ENCODE results near the gene KCNK17. TPM values are rescaled to one million over a fixed set of nuclear protein-coding genes. Genes with fewer than 3 reads are reported as not detected.

Gene KCNK17
- total RNA-seq, 4 donors from 2014 or later = 0.39 TPM; not detected in 3

GRCh38 chr6:39357998-39358686 is 43.9 kb upstream of the KCNK17 start:
- intact Hi-C loops (cut with DNase I; ENCODE audit: low total_unique reads) = no loop called here
- no peak overlapping the region for H3K4me3 ChIP-seq (ENCODE audit: low read depth, poor library complexity, severe bottlenecking)
- TF ChIP-seq POLR2A (IDR thresholded peaks at IDR 0.05) (no peak), CTCF (IDR thresholded peaks at IDR 0.05) (no peak)
- DNase-seq (ENCODE audit: low spot score in 2 of 2) = peak in 1 of 2 donors; percentile 48
- 70% methylated on average over 7 of the region's 7 CpGs for WGBS, 2 donors

GRCh38 chr6:39353698-39354315 is 39.6 kb upstream of the KCNK17 start:
- TF ChIP-seq POLR2A (IDR thresholded peaks at IDR 0.05) = no peak
- no peak for TF ChIP-seq CTCF (IDR thresholded peaks at IDR 0.05)
- intact Hi-C loops (cut with DNase I; ENCODE audit: low total_unique reads) = no loop called here
- WGBS, 2 donors = 94 to 96% methylated on average over 7 of the region's 7 CpGs
- H3K4me3 ChIP-seq (ENCODE audit: low read depth, poor library complexity, severe bottlenecking) = no peak overlapping the region
- DNase-seq (ENCODE audit: low spot score in 2 of 2) = no peak

- 81 to 82% methylated on average over 13 of the region's 13 CpGs for WGBS, 2 donors
- no peak overlapping the region for H3K4me3 ChIP-seq (ENCODE audit: low read depth, poor library complexity, severe bottlenecking)
- TF ChIP-seq POLR2A (IDR thresholded peaks at IDR 0.05) (no peak), CTCF (IDR thresholded peaks at IDR 0.05) (no peak)
- intact Hi-C loops (cut with DNase I; ENCODE audit: low total_unique reads) = no loop called here
- DNase-seq (ENCODE audit: low spot score in 2 of 2) = no peak
Measured at GRCh38 chr6:39350723-39351505, 36.7 kb upstream of the KCNK17 start.

- intact Hi-C loops (cut with DNase I; ENCODE audit: low total_unique reads) = no loop called here
- 90 to 95% methylated on average over 15 of the region's 15 CpGs for WGBS, 2 donors
Measured at GRCh38 chr6:39348740-39349139, 34.5 kb upstream of the KCNK17 start.

More at GRCh38 chr6:39348740-39349139, 34.5 kb upstream of the KCNK17 start:
- TF ChIP-seq CTCF (IDR thresholded peaks at IDR 0.05) (no peak), POLR2A (IDR thresholded peaks at IDR 0.05) (no peak)
- no peak for DNase-seq (ENCODE audit: low spot score in 2 of 2)
- H3K4me3 ChIP-seq (ENCODE audit: low read depth, poor library complexity, severe bottlenecking) = no peak overlapping the region
